PC-3 (cell line): Measurements from ENCODE around the gene DOCK4. TPM values are rescaled to one million over a fixed set of nuclear protein-coding genes. Genes with fewer than 3 reads are reported as not detected.
A peak's percentile ranks its signal among the peaks of the same experiment; 100 is the strongest.

ENCODE experiments used
- ATAC-seq: fragments of 200-7000 bp; cut with Tn5 transposase; 2 replicates; pipeline ENCODE4 v1.9.1; 2020; ENCODE audit warnings: mild to moderate bottlenecking, moderate library complexity
- BruUV-seq: library from RNA; stranded (reverse); fragments of 400-500 nt; replicated peaks from 2 replicates; lab custom pipeline; 2021; lab: Mats Ljungman, UMichigan
- CTCF ChIA-PET: fragments of 300-600 bp; sonication (Branson Sonifier 250); formaldehyde crosslinking; loops from one replicate; lab custom pipeline; 2022; ENCODE audit warnings: antibody characterized with exemption; lab: Charles Lee
- POLR2A ChIA-PET: fragments of 300-600 bp; sonication (Branson Sonifier 250); formaldehyde crosslinking; loops from one replicate; lab custom pipeline; 2022; ENCODE audit warnings: antibody characterized with exemption; ENCODE audit not compliant: unreplicated experiment; lab: Charles Lee
- DNase-seq: peaks from one replicate; pipeline ENCODE4 v3.0.0-alpha.2; 2015
- H2AFZ ChIP-seq: fragments of 300-600 bp; sonication (generic); 2 replicates; pipeline ENCODE4 v1.6.0; 2016; ENCODE audit warnings: antibody characterized with exemption, low read length
- H3F3A ChIP-seq: fragments of 300-600 bp; sonication (generic); one replicate; pipeline ENCODE4 v1.6.0; 2017; ENCODE audit warnings: antibody characterized with exemption, low read length, control low read depth, mild to moderate bottlenecking; ENCODE audit not compliant: unreplicated experiment
- H3K27ac ChIP-seq: fragments of 300-600 bp; sonication (generic); 2 replicates; pipeline ENCODE4 v1.5.1; 2016; ENCODE audit warnings: mild to moderate bottlenecking, low read length
- H3K27me3 ChIP-seq: fragments of 300-600 bp; sonication (generic); 2 replicates; pipeline ENCODE4 v1.6.1; 2016; ENCODE audit warnings: low read length, mixed read lengths
- H3K36me3 ChIP-seq: fragments of 300-600 bp; sonication (generic); 2 replicates; pipeline ENCODE4 v1.6.1; 2016; ENCODE audit warnings: low read depth, mixed run types, low read length, mixed read lengths
- H3K4me1 ChIP-seq: fragments of 300-600 bp; sonication (generic); 2 replicates; pipeline ENCODE4 v1.5.1; 2016; ENCODE audit warnings: low read length; ENCODE audit not compliant: insufficient read depth
- H3K4me2 ChIP-seq: fragments of 300-600 bp; sonication (generic); 2 replicates; pipeline ENCODE4 v1.6.0; 2016; ENCODE audit warnings: low read length
- H3K4me3 ChIP-seq: fragments of 300-600 bp; sonication (generic); 2 replicates; pipeline ENCODE4 v1.5.1; 2016; ENCODE audit warnings: mild to moderate bottlenecking, low read length, mixed read lengths
- H3K79me2 ChIP-seq: fragments of 300-600 bp; sonication (generic); 2 replicates; pipeline ENCODE4 v1.6.1; 2017; ENCODE audit warnings: low read length, mixed read lengths
- H3K9ac ChIP-seq: fragments of 300-600 bp; sonication (generic); 2 replicates; pipeline ENCODE4 v1.6.0; 2016; ENCODE audit warnings: mild to moderate bottlenecking, low read length
- H3K9me2 ChIP-seq: fragments of 300-600 bp; sonication (generic); replicated peaks from 2 replicates; pipeline ENCODE4 v1.6.1; 2016; ENCODE audit warnings: mixed run types, low read length, mixed read lengths
- H3K9me3 ChIP-seq: fragments of 300-600 bp; sonication (generic); 2 replicates; pipeline ENCODE4 v1.6.1; 2016; ENCODE audit warnings: low read length, mixed read lengths
- H4K20me1 ChIP-seq: fragments of 300-600 bp; sonication (generic); 2 replicates; pipeline ENCODE4 v1.6.1; 2016; ENCODE audit warnings: low read length, mixed read lengths
- CTCF ChIP-seq: fragments of 300-600 bp; sonication (generic); conservative IDR thresholded peaks from 2 replicates; pipeline ENCODE4 v1.5.1; 2017; ENCODE audit warnings: antibody characterized with exemption, low read depth, mild to moderate bottlenecking, low read length
- EZH2 ChIP-seq: fragments of 300-600 bp; sonication (generic); IDR thresholded peaks from one replicate; pipeline ENCODE4 v1.6.1; 2017; ENCODE audit warnings: antibody characterized with exemption, mild to moderate bottlenecking, low read length; ENCODE audit not compliant: unreplicated experiment
- EZH2phosphoT487 ChIP-seq: fragments of 300-600 bp; sonication (generic); IDR thresholded peaks from 2 replicates; pipeline ENCODE4 v1.6.1; 2018; ENCODE audit warnings: mild to moderate bottlenecking, antibody characterized with exemption, low read length, borderline replicate concordance
- intact Hi-C: fragments of 100-400 bp; cut with micrococcal nuclease; formaldehyde crosslinking; loops from 2 replicates; pipeline ENCODE4 v1.9.0; 2023
- total RNA-seq: library from RNA; depleted of rRNA; stranded (reverse); fragments of >200 nt; gene quantifications from 2 replicates; pipeline ENCODE4 v1.2.3, GENCODE V29; 2014

The DOCK4 gene
- total RNA-seq, 1 experiment from 2014 or later = 25.4 TPM

DNA sequence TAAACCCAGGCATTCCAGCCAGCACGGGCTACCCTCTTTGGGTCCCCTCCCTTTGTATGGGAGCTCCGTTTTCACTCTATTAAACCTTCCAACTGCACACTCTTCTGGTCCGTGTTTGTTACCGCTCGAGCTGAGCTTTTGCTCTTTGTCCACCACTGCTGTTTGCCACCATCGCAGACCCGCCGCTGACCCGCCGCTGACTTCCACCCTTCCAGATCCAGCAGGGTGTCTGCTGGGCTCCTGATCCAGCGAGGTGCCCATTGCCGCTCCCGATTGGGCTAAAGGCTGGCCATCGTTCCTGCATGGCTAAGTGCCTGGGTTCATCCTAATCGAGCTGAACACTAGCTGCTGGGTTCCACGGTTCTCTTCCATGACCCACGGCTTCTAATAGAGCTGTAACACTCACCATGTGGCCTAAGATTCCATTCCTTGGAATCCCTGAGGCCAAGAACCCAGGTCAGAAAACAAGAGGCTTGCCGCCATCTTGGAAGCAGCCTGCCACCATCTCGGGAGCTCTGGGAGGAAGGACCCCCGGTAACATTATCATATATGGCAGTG, 14.8 kb upstream of the DOCK4 start:
- Histone ChIP-seq H3K9me2 (no peaks in the 10 kb centered on the region), H4K20me1 (no peaks in the 10 kb centered on the region), H3F3A (no peaks in the 10 kb centered on the region), H3K79me2 (peaks cover 31% of the 10 kb centered on the region), H3K4me3 (no peak overlapping the region), H3K9me3 (no peaks in the 10 kb centered on the region), H3K9ac (no peak overlapping the region), H3K36me3 (no peaks in the 10 kb centered on the region), H3K4me2 (no peak overlapping the region), H3K4me1 (no peaks in the 10 kb centered on the region), H3K27ac (no peak overlapping the region), H2AFZ (no peak overlapping the region), H3K27me3 (no peaks in the 10 kb centered on the region)
- ATAC-seq (no peak), DNase-seq (no peak)
- POLR2A ChIA-PET = no interaction called here
- no TSS peak for BruUV-seq
- CTCF ChIA-PET = no interaction called here
- intact Hi-C loops = no loop called here
- TF ChIP-seq EZH2 = no peak
- TF ChIP-seq EZH2phosphoT487 = no peak
- no peak for TF ChIP-seq CTCF

- TF ChIP-seq EZH2phosphoT487 = no peak
- TF ChIP-seq CTCF = no peak
- TF ChIP-seq EZH2 = no peak
- Histone ChIP-seq H2AFZ (no peak overlapping the region), H3K36me3 (no peaks in the 10 kb centered on the region), H3K4me2 (no peak overlapping the region), H3K79me2 (peaks cover 45% of the 10 kb centered on the region), H4K20me1 (no peaks in the 10 kb centered on the region; the same call in 1 of the 2 replicates), H3K4me1 (peaks cover 10% of the 10 kb centered on the region), H3K27ac (no peak overlapping the region), H3K9ac (no peak overlapping the region), H3K4me3 (no peak overlapping the region), H3K9me2 (no peaks in the 10 kb centered on the region), H3K27me3 (no peaks in the 10 kb centered on the region), H3F3A (no peaks in the 10 kb centered on the region), H3K9me3 (no peaks in the 10 kb centered on the region)
- POLR2A ChIA-PET = no interaction called here
- no TSS peak for BruUV-seq
- intact Hi-C loops = no loop called here
- ATAC-seq (no peak), DNase-seq (no peak)
- CTCF ChIA-PET = no interaction called here
Measured at GRCh38 chr7:112215787-112216186, 9.6 kb upstream of the DOCK4 start.

GRCh38 chr7:112214883-112215282, 8.7 kb upstream of the DOCK4 start:
- no peak overlapping the region for H2AFZ ChIP-seq
- H3K4me3 ChIP-seq = no peak overlapping the region
- H3K9me3 ChIP-seq = no peaks in the 10 kb centered on the region
- H3K27me3 ChIP-seq = no peaks in the 10 kb centered on the region
- DNase-seq (no peak), ATAC-seq (peak; percentile 60)
- no peaks in the 10 kb centered on the region; the same call in 1 of the 2 replicates for H4K20me1 ChIP-seq
- no peak overlapping the region for H3K4me2 ChIP-seq
- no peaks in the 10 kb centered on the region for H3K36me3 ChIP-seq
- CTCF ChIA-PET = interaction anchor here (0.5 to 0.6 kb wide), 2 partner anchors 33 to 318 kb away, joined by 3 read pairs; no protein-coding TSS in a partner anchor
- no peaks in the 10 kb centered on the region for H3F3A ChIP-seq
- no TSS peak for BruUV-seq
- peaks cover 10% of the 10 kb centered on the region for H3K4me1 ChIP-seq
- peak; percentile 17; the same call in 1 of the 2 replicates for TF ChIP-seq CTCF
- no peak for TF ChIP-seq EZH2phosphoT487
- no peak for TF ChIP-seq EZH2
- H3K27ac ChIP-seq = no peak overlapping the region
- POLR2A ChIA-PET = interaction anchor here (0.6 kb wide), 1 partner anchor 391 kb away, joined by 3 read pairs; no protein-coding TSS in a partner anchor
- intact Hi-C loops = no loop called here
- no peak overlapping the region for H3K9ac ChIP-seq
- peaks cover 54% of the 10 kb centered on the region for H3K79me2 ChIP-seq
- no peaks in the 10 kb centered on the region for H3K9me2 ChIP-seq
